HG02870 (cell line): ENCODE results near the gene ARHGAP10.
A peak's percentile ranks its signal among the peaks of the same experiment; 100 is the strongest.

Source experiments
- ATAC-seq: cut with Tn5 transposase; IDR thresholded peaks from one replicate; pipeline ENCODE4 v1.9.1; 2021; ENCODE audit warnings: mild to moderate bottlenecking, moderate library complexity; ENCODE audit not compliant: unreplicated experiment

Gene ARHGAP10

GRCh38 chr4:147944249-147944648, 212.4 kb downstream of the ARHGAP10 start:
- no peak for ATAC-seq

- ATAC-seq = no peak
Observed at GRCh38 chr4:147944670-147945260, 212.9 kb downstream of the ARHGAP10 start.

GRCh38 chr4:147948336-147948735, 216.4 kb downstream of the ARHGAP10 start:
- ATAC-seq = no peak

GRCh38 chr4:147950261-147950660, 218.4 kb downstream of the ARHGAP10 start:
- ATAC-seq = no peak

GRCh38 chr4:147950841-147951240, 219.0 kb downstream of the ARHGAP10 start:
- ATAC-seq = no peak

GRCh38 chr4:147954850-147955249, 223.0 kb downstream of the ARHGAP10 start:
- ATAC-seq = no peak

GRCh38 chr4:147955827-147956558, 224.1 kb downstream of the ARHGAP10 start:
- ATAC-seq = no peak

GRCh38 chr4:147957446-147957845, 225.6 kb downstream of the ARHGAP10 start:
- no peak for ATAC-seq

GRCh38 chr4:147958057-147958456, 226.2 kb downstream of the ARHGAP10 start:
- no peak for ATAC-seq

GRCh38 chr4:147958489-147959065, 226.7 kb downstream of the ARHGAP10 start:
- ATAC-seq = no peak

- ATAC-seq = no peak
Observed at GRCh38 chr4:147960971-147961370, 229.1 kb downstream of the ARHGAP10 start.

- ATAC-seq = no peak
Observed at GRCh38 chr4:147963839-147964238, 232.0 kb downstream of the ARHGAP10 start.

GRCh38 chr4:147964266-147964880, 232.5 kb downstream of the ARHGAP10 start:
- ATAC-seq = no peak

- no peak for ATAC-seq
Observed at GRCh38 chr4:147965056-147965455, 233.2 kb downstream of the ARHGAP10 start.

- no peak for ATAC-seq
Observed at GRCh38 chr4:147965873-147966272, 234.0 kb downstream of the ARHGAP10 start.

GRCh38 chr4:147968641-147969040, 236.8 kb downstream of the ARHGAP10 start:
- ATAC-seq = no peak

GRCh38 chr4:147969573-147970385, 237.9 kb downstream of the ARHGAP10 start:
- ATAC-seq = peak; percentile 81

- no peak for ATAC-seq
Observed at GRCh38 chr4:147971116-147971515, 239.2 kb downstream of the ARHGAP10 start.

- no peak for ATAC-seq
Observed at GRCh38 chr4:147975325-147975724, 243.4 kb downstream of the ARHGAP10 start.

- ATAC-seq = no peak
Observed at GRCh38 chr4:147975933-147976928, 244.3 kb downstream of the ARHGAP10 start.
